ENCODE data around the gene ABHD12B. TPM values are rescaled to one million over a fixed set of nuclear protein-coding genes. Genes with fewer than 3 reads are reported as not detected.
A peak's percentile ranks its signal among the peaks of the same experiment; 100 is the strongest.

ABHD12B gene
- 1 to 10 TPM in 2 of 3 donors, under 1 TPM in 1; 0.81 to 1.3 (median 1.0) TPM for polyA plus RNA-seq (ENCODE audit: insufficient read length in 3 of 3)
- long read RNA-seq, donor 1, result 0 reads
- long read RNA-seq, donor 2, result 0 reads
- long read RNA-seq, donor 3, result 0 reads
- long read RNA-seq, donor 4, result 0 reads
- long read RNA-seq, donor 5, result 0 reads
- long read RNA-seq, donor 6, result 0 reads
- long read RNA-seq, donor 7, result 0 reads
- long read RNA-seq, donor 8, result 0 reads
- long read RNA-seq, donor 9, result 0 reads
- long read RNA-seq, donor 10, result 0 reads
- long read RNA-seq, donor 11, result 0 reads
- long read RNA-seq, donor 12, result 0 reads
- long read RNA-seq, donor 13, result 0 reads
- long read RNA-seq, donor 14, result 0 reads
- long read RNA-seq, donor 15, result 0 reads
- long read RNA-seq, donor 16, partial matches to known transcripts, result 29 of 38 reads
- long read RNA-seq, donor 16, other reads (novel, unspliced or antisense), result 9 of 38 reads

- DNase-seq (ENCODE audit: extremely low read depth in 1 of 11, low read depth in 9 of 11, low spot score in 4 of 11), result peak in 4 of 11 donors; percentile 8 to 13 (median 12)
Measured at GRCh38 chr14:50871914-50872732, at the start of gene ABHD12B. Gene ABHD12B (plus strand): TSS chr14:50872053. CDS start chr14:50872175, 122 bp downstream.

- DNase-seq (ENCODE audit: extremely low read depth in 1 of 11, low read depth in 9 of 11, low spot score in 4 of 11), result no peak
Measured at GRCh38 chr14:50822501-50823042, 49.3 kb upstream of the ABHD12B start.

DNA sequence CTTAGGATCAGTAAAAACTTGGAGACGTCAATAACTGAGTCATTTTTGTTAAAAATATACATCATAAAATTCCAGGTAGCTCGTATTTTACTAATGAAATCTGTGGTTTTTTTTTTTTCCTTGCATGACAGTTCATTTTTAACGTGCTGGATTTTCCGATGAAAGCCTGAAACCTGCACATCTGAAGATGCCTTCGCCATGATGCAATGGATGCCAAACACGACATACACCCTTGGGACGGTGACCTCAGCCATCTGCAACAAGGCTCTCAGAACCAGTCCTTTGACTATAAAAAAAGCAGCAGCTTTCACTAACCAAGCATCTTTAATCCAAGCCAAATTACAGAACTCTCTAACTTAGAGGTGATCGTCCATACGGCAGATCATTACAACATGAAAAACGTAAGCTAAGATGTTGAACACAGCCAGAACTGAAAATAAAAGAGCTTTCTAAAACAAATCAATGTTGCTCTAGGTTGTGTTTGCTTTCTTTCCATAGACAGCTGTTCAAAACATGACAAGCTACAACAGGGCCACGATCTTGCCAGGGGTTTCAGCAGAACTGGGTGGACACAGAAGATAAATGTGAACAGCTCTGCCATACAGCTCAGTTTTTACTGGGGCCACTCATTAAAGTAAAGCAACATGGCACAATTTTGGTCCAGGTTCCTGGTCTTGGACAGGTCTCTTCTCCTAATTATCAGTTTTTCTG lies 48.6 kb upstream of the ABHD12B start:
- no peak for DNase-seq (ENCODE audit: extremely low read depth in 1 of 11, low read depth in 9 of 11, low spot score in 4 of 11)

DNA sequence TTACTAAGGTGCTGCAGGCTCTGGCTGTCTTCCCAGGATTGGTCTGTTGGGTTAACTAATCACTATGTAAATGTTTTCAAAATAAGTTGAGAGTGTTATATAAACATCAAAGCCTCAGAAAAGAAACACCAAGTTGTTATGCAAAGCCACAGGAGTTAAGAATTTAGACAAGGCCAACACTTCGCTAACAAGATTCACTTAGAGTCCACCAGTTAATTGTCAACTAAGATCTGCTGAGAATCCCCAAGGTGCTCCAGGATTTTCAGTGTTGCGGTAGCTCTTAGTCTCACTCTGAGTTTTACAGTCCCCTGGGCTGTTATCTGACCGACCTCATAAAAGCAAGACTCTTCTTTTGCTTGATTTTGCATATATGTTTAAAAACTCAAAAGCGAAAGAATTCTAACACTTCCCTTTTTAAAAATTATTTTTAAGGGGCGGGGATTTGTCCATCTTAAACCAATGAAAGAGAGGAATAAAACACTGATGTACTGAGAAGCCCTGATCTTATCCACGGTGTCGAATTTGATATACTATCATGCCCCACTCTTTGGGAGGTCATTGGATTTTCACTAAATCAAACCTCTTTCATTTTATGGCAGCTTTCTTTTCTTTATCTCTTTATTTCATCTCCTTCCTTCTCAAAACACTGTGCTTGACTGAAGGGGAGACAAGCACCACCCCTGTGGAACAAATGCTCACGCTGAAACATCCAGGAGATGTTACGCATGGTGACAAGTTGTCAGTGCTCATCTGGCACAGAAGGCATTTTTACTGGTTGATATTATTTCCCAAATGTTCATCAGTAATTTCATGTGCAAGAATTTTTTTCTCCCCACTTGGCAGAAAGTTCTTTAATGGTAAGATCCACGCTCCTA lies 47.9 kb upstream of the ABHD12B start:
- no peak for DNase-seq (ENCODE audit: extremely low read depth in 1 of 11, low read depth in 9 of 11, low spot score in 4 of 11)

DNA sequence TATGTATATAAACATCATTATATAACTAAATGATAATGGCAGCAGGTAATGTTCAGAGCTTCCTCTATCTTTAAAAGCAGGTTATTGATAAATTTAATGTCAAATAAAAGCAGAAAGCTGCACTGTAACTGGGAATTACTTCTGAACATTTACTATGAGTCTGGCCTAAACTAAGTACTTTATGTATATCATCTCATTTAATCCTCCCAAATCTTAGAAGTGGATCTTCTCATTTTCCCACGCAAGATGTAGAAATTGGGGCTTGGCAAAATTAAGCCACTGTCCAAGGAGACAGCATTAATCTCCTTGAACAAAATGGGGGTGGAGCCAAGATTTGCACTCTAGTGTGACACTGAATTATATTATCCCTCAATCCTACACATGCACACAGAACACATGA lies 46.5 kb upstream of the ABHD12B start:
- no peak for DNase-seq (ENCODE audit: extremely low read depth in 1 of 11, low read depth in 9 of 11, low spot score in 4 of 11)

GRCh38 chr14:50826681-50827080 lies 45.2 kb upstream of the ABHD12B start:
- DNase-seq (ENCODE audit: extremely low read depth in 1 of 11, low read depth in 9 of 11, low spot score in 4 of 11), result no peak

GRCh38 chr14:50828721-50829488 lies 42.9 kb upstream of the ABHD12B start:
- no peak for DNase-seq (ENCODE audit: extremely low read depth in 1 of 11, low read depth in 9 of 11, low spot score in 4 of 11)

DNA sequence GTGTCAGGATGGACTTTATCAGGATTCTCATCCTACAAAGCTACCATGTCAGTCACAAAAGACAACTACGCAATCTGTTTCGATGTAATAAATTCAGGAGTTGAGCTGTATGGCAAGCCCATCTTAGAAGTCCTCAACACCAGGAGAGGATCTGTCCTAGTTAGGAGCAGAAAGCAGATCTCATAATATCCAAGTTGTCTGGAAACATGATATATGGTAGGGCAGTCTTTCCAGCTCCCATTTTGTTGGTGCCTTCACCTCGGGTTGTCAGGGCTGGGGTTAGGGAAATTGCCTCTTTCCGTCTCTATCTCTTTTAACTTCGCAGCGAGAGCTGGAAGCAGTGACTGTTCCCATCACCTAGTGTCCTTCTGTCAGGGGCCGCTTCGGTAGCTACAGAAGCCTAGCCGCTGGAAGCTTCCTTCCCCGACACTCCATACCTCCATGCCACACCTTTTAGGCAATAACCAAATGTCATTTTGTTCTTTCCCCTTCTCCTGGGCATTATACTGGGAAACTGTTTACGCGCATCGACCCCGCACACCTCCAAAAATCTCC lies 42.3 kb upstream of the ABHD12B start:
- DNase-seq (ENCODE audit: extremely low read depth in 1 of 11, low read depth in 9 of 11, low spot score in 4 of 11), result peak in 1 of 11 donors; percentile 17

DNA sequence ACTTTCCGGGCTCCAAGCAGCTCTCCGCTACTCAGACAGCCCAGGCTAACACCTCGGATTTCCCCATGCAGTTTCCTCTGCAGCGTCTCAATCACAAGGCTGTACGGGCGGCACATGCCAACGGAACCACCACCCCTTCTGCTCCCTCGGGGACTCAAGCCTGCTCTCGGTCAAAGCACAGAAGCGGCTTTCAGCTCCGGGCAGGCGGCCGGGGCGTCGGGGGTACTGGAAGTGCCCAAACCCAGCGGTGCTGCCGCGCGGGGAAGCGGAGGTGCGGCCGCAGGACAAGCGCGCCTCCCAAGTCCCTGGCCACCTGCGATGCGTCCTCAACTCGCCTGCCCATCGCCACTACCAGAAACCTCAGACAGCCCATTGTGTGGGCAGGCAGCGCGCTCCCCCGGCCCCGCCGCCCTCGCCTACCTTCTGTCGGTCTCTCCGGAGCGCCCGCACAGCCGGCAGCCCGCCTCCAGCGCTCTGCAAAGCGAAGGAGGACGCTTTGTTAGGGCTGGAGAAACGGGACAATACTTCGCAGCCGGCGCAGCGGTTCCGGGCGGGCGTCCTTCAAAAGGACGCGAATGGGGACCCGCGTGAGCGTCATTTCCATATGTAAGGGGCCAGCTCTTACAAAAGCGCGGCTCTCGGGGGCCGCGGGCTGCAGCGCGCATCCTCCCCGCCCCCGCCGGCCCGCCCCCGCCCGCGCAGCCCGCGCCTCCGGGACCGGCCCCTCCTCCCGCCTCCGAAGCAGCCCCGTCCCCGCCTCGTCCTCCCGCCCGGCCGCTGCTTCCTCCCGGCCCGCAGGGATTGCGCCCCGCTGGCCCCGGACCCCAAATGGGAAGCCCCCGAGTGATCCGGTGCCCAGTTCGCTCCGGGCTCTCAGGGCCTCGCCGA lies 41.6 kb upstream of the ABHD12B start:
- DNase-seq (ENCODE audit: extremely low read depth in 1 of 11, low read depth in 9 of 11, low spot score in 4 of 11), result peak in 7 of 11 donors; percentile 24 to 49 (median 36)

DNA sequence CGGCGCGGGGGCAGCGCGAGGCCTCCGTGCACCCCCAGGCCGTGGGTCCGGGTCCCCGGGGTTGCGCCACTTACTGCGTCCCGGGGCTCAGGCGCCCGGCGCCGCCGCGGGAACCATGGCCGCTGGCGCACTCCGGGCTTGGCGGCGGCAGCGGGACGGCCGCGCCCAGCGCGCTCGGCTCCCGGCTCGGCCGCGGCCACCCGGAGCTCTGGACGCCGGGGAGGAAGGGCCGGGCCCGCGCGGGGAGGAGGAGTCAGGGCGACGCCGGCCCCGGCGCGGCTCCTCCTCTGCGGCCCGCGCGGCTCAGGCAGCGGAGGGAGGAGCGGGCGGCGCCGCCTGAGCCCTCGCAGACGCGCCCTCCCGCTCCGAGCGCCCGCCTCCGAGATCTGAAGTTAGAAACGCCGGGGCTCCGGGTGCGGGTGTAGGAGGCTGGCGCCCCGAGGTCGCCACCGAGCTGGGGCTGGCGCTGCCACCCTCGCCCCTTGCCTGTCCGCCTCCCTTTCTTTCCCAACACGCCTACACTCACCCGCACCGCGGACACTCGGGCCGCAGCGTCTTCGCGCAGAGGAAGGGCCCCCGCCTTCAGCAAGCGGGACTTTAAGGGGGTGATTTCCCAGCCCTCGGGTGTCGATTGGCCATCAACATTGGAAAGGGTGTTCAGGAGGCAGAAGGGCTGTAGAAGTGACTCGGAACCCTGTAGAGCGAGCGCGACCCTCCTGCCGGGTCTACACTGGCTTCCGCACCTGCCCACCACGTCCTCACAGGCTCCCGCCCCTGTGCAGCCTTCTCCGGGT lies 40.7 kb upstream of the ABHD12B start, which contains the start of gene NIN:
Gene NIN (minus strand): TSS at position 231 of the 794 bp plus-strand sequence. CDS start 9,106 bp downstream, outside the sequence.
- peak in 10 of 11 donors; percentile 42 to 81 (median 76) for DNase-seq (ENCODE audit: extremely low read depth in 1 of 11, low read depth in 9 of 11, low spot score in 4 of 11)

DNA sequence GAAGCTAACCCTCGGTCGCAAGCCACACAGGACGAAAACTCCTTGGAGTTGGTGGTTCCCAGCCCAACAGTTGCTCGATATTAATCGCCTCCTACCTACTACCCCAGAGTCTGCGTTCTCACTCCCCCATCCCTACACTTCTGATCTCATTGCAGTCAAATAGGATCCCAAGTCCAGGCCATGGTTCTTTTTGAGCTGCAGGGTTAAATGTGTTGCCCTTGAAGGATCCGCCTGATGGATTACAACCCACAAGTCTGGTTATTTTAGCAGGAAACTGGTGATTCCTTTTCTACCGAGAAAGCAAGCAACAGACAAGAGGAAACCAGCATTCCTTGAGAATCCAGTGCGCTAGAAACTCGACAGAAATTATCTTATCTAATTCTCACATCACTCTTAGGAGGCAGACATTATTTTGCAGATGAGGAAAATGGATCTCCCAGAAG lies 40.1 kb upstream of the ABHD12B start:
- peak in 4 of 11 donors; percentile 23 to 32 (median 28) for DNase-seq (ENCODE audit: extremely low read depth in 1 of 11, low read depth in 9 of 11, low spot score in 4 of 11)

DNA sequence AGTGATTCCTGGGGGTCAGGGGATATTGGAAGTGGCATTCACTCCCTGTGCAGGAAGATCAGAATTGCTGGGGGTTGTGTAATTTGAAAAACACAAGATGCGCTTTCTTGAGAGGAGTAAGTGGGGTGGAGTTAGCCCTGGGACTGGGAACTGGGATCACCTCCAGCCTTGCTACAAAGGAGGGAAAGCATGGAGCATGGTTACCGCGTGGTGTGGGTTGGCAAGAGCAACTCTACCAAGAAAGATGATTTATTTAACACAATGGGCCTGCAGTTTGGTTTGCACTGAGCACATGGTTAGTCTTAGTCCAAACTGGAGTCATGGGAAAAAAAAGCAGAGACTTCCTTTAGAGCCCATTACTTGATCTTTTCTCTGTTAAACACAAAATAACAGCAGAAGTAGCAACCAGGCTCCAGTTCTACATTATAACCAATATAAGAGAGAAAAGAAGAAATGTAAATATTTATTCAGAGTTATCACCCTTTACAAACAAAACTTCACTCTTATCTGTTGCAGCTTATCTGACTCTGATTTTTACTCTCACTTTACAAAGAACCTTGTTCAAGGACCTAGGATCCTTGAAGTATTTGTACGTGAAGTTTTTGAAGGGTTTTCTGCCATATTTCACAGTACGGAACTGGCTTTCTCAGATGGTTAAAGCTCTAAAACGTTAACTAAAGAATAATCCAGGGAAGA lies 38.8 kb upstream of the ABHD12B start:
- DNase-seq (ENCODE audit: extremely low read depth in 1 of 11, low read depth in 9 of 11, low spot score in 4 of 11), result no peak

DNA sequence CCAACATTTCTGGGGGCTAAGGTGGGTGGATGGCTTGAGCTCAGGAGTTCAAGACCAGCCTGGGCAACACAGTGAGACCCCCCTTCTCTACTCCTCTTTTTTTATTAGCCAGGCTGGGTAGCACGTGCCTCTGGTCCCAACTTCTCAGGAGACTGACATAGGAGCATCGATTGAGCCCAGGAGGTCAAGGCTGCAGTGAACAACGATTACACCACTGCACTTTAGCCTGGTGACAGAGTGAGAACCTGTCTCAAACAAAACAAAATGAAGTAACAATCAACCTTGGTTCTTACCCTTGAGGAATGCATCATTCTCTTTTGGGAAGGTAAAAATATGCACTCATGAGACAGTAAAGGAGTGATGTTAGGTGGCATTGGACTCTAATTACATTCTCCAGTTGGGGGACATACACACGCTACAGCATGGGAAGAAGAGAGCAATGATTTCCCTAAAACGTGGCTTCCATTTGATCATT lies 37.0 kb upstream of the ABHD12B start:
- DNase-seq (ENCODE audit: extremely low read depth in 1 of 11, low read depth in 9 of 11, low spot score in 4 of 11), result no peak

- no peak for DNase-seq (ENCODE audit: extremely low read depth in 1 of 11, low read depth in 9 of 11, low spot score in 4 of 11)
Measured at GRCh38 chr14:50835280-50835679, 36.6 kb upstream of the ABHD12B start.

- DNase-seq (ENCODE audit: extremely low read depth in 1 of 11, low read depth in 9 of 11, low spot score in 4 of 11), result no peak
Measured at GRCh38 chr14:50836515-50836914, 35.3 kb upstream of the ABHD12B start.
